Measurements from ENCODE around the gene RAI14. TPM values are rescaled to one million over a fixed set of nuclear protein-coding genes. Genes with fewer than 3 reads are reported as not detected.

The RAI14 gene
- total and polyA plus RNA-seq, 2 donors (not counting 3 experiments of a cell fraction or from before 2014, with no cell fraction given), result 114 to 369 TPM

- no TSS peak for BruUV-seq (replicated peaks)
- dilution Hi-C loops (cut with MboI; ENCODE audit: extremely low pct_ligation_motif_present, low sequenced_read_pairs), result no loop called here
- H3K4me1 ChIP-seq (ENCODE audit: control insufficient read depth, extremely low read depth, insufficient read depth, low read length), result peaks cover 96% of the 10 kb centered on the region
- H3K4me3 ChIP-seq (replicated peaks in 1 of 3; ENCODE audit: insufficient read depth in 1 of 3, low read depth in 1 of 3, low read length in 3 of 3), result no peak overlapping the region
- CTCF ChIA-PET, result interaction anchor here (1.2 to 1.3 kb wide), 2 partner anchors 123 to 185 kb away, joined by 4 to 5 read pairs; no protein-coding TSS in a partner anchor
- H3K9me3 ChIP-seq (replicated peaks; ENCODE audit: control insufficient read depth, insufficient read depth, low read length), result no peaks in the 10 kb centered on the region
- peak overlapping the region; percentile 21 for H3K4me2 ChIP-seq (ENCODE audit: insufficient read depth, low read length)
- peak; percentile 30 for TF ChIP-seq POLR2A (IDR thresholded peaks at IDR 0.05; ENCODE audit: low read depth, low read length)
- no peak for TF ChIP-seq EZH2 (IDR thresholded peaks at IDR 0.05; ENCODE audit: borderline replicate concordance, low read depth, low read length, severe bottlenecking)
- TF ChIP-seq JUN (IDR thresholded peaks at IDR 0.05; ENCODE audit: borderline replicate concordance, insufficient read depth, insufficient read length, low read depth), result no peak
- TF ChIP-seq POLR2AphosphoS5 (IDR thresholded peaks at IDR 0.05; ENCODE audit: insufficient read depth, low read depth, low read length), result no peak
- peaks cover 3 to 17% of the 10 kb centered on the region in 2 experiments for H3K36me3 ChIP-seq (ENCODE audit: control insufficient read depth in 2 of 2, extremely low read depth in 1 of 2, insufficient read depth in 2 of 2, low read length in 2 of 2)
- no peaks in the 10 kb centered on the region for H3K9me1 ChIP-seq (replicated peaks; ENCODE audit: control insufficient read depth, extremely low read depth, insufficient read depth, low read length)
- intact Hi-C loops (cut with micrococcal nuclease), result loop anchor here (1.0 to 2.0 kb wide), 3 partner anchors 9 to 186 kb away; no protein-coding TSS in a partner anchor
- H3K79me2 ChIP-seq (ENCODE audit: control insufficient read depth, insufficient read depth, low read length), result peaks cover 79% of the 10 kb centered on the region
- FAIRE-seq (no peak), DNase-seq (ENCODE audit: low read depth, low spot score) (no peak)
- peak overlapping the region; percentile 91 for H3K9ac ChIP-seq (replicated peaks; ENCODE audit: extremely low read depth, insufficient read depth, low read length)
- no peaks in the 10 kb centered on the region for H4K20me1 ChIP-seq (replicated peaks; ENCODE audit: control insufficient read depth, extremely low read depth, insufficient read depth, low read length)
- no peak overlapping the region for H2AFZ ChIP-seq (ENCODE audit: low read depth, low read length)
- H3K27me3 ChIP-seq (ENCODE audit: control insufficient read depth in 2 of 2, insufficient read depth in 2 of 2, low read length in 2 of 2), result no peaks in the 10 kb centered on the region
- POLR2A ChIA-PET, result interaction anchor here (0.7 to 1.3 kb wide), 3 partner anchors 8 to 54 kb away, joined by 3 to 6 read pairs (median 5); no protein-coding TSS in a partner anchor
- H3K27ac ChIP-seq (ENCODE audit: insufficient read depth, low read depth, low read length), result peak overlapping the region; percentile 97
Measured at GRCh38 chr5:34708777-34709176, 52.6 kb downstream of the RAI14 start.

DNA sequence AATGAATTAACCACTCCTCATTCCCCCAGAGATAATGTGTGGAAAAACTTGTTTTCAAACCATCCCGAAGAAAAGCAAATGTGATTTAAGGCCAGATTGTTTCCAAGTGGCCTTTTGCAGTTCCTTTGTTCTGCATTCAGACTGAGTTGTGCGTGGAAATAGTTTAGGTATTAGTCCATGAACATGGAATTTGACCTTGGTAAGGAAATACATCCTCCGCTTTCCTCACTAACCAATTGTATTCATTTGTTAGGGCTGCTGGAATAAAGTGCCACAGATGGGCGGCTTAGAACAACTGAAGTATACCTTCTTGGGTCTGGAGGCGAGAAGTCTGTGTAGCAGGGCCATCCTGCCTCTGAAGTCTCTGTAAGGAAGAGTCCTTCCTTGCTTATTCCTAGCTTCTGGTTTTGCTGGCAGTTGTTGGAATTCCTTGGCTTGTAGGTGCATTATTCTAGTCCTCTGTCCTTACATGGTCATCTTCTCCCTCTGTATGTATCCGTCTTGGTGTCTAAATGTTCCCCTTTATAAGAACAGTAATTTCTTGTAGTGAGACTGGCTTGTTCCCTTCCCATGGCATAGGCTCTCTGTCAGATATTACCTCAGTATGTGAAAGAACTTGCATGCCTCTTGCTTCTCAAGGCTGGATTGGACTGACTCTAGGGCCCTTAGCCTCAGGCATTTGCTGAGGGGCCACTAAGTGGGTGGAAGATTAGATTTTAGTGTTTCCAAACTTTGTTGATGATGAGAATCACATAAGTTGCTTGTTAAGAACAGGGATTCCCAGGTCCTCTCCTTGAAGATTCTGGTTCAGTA, 53.9 kb downstream of the RAI14 start:
- ChIA-PET POLR2A (interaction anchor here (0.6 to 1.3 kb wide), 3 partner anchors 10 to 124 kb away, joined by 3 to 5 read pairs (median 4); no protein-coding TSS in a partner anchor), CTCF (interaction anchor here (1.0 to 1.3 kb wide), 3 partner anchors 23 to 224 kb away, joined by 4 to 6 read pairs (median 4); no protein-coding TSS in a partner anchor)
- TF ChIP-seq POLR2AphosphoS5 (IDR thresholded peaks at IDR 0.05; ENCODE audit: insufficient read depth, low read depth, low read length), result peak; percentile 79
- TF ChIP-seq POLR2A (IDR thresholded peaks at IDR 0.05; ENCODE audit: low read depth, low read length), result peak; percentile 84
- TF ChIP-seq MAX (IDR thresholded peaks at IDR 0.05; ENCODE audit: insufficient read depth, insufficient read length), result no peak
- TF ChIP-seq EZH2 (IDR thresholded peaks at IDR 0.05; ENCODE audit: borderline replicate concordance, low read depth, low read length, severe bottlenecking), result no peak
- peak; percentile 85 for TF ChIP-seq JUN (IDR thresholded peaks at IDR 0.05; ENCODE audit: borderline replicate concordance, insufficient read depth, insufficient read length, low read depth)
- TF ChIP-seq, protein P1, sequence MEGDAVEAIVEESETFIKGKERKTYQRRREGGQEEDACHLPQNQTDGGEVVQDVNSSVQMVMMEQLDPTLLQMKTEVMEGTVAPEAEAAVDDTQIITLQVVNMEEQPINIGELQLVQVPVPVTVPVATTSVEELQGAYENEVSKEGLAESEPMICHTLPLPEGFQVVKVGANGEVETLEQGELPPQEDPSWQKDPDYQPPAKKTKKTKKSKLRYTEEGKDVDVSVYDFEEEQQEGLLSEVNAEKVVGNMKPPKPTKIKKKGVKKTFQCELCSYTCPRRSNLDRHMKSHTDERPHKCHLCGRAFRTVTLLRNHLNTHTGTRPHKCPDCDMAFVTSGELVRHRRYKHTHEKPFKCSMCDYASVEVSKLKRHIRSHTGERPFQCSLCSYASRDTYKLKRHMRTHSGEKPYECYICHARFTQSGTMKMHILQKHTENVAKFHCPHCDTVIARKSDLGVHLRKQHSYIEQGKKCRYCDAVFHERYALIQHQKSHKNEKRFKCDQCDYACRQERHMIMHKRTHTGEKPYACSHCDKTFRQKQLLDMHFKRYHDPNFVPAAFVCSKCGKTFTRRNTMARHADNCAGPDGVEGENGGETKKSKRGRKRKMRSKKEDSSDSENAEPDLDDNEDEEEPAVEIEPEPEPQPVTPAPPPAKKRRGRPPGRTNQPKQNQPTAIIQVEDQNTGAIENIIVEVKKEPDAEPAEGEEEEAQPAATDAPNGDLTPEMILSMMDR (IDR thresholded peaks at IDR 0.05; ENCODE audit: extremely low read depth in 1 of 2, insufficient read depth in 1 of 2, low read depth in 1 of 2, low read length in 2 of 2), result no peak
- TF ChIP-seq GATA2 (IDR thresholded peaks at IDR 0.05; ENCODE audit: insufficient read depth, insufficient read length, low read depth, low read length), result peak; percentile 40
- TF ChIP-seq FOS (IDR thresholded peaks at IDR 0.05; ENCODE audit: borderline replicate concordance, insufficient read depth, low read length), result peak; percentile 49
- no peak for TF ChIP-seq MYC (IDR thresholded peaks at IDR 0.05; ENCODE audit: low read depth, low read length)
- FAIRE-seq, result peak; percentile 86
- DNase-seq (ENCODE audit: low read depth, low spot score), result peak; percentile 94
- TSS peak; percentile 79 for BruUV-seq (replicated peaks)
- Histone ChIP-seq H4K20me1 (replicated peaks; ENCODE audit: control insufficient read depth, extremely low read depth, insufficient read depth, low read length) (no peaks in the 10 kb centered on the region), H3K9me1 (replicated peaks; ENCODE audit: control insufficient read depth, extremely low read depth, insufficient read depth, low read length) (no peaks in the 10 kb centered on the region), H3K4me2 (ENCODE audit: insufficient read depth, low read length) (peak overlapping the region; percentile 62), H3K9me3 (replicated peaks; ENCODE audit: control insufficient read depth, insufficient read depth, low read length) (no peaks in the 10 kb centered on the region), H3K4me3 (replicated peaks in 1 of 3; ENCODE audit: insufficient read depth in 1 of 3, low read depth in 1 of 3, low read length in 3 of 3) (peak overlapping the region in 1 of 3 experiments; percentile 3), H3K27ac (ENCODE audit: insufficient read depth, low read depth, low read length) (peak overlapping the region; percentile 97), H3K79me2 (ENCODE audit: control insufficient read depth, insufficient read depth, low read length) (peaks cover 78% of the 10 kb centered on the region), H3K9ac (replicated peaks; ENCODE audit: extremely low read depth, insufficient read depth, low read length) (peak overlapping the region; percentile 91), H3K4me1 (ENCODE audit: control insufficient read depth, extremely low read depth, insufficient read depth, low read length) (peaks cover 96% of the 10 kb centered on the region), H2AFZ (ENCODE audit: low read depth, low read length) (no peak overlapping the region), H3K27me3 (ENCODE audit: control insufficient read depth in 2 of 2, insufficient read depth in 2 of 2, low read length in 2 of 2) (no peaks in the 10 kb centered on the region), H3K36me3 (ENCODE audit: control insufficient read depth in 2 of 2, extremely low read depth in 1 of 2, insufficient read depth in 2 of 2, low read length in 2 of 2) (peaks cover 3 to 17% of the 10 kb centered on the region in 2 experiments)
- intact Hi-C loops (cut with micrococcal nuclease), result loop anchor here (1.0 to 2.0 kb wide), 4 partner anchors 7 to 187 kb away; no protein-coding TSS in a partner anchor
- dilution Hi-C loops (cut with MboI; ENCODE audit: extremely low pct_ligation_motif_present, low sequenced_read_pairs), result no loop called here

All from endothelial cell of umbilical vein (primary cell).